K562 (cell line): ENCODE measurements around the gene YPEL2. TPM values are rescaled to one million over a fixed set of nuclear protein-coding genes. Genes with fewer than 3 reads are reported as not detected.

Experiments
- ATAC-seq: fragments of 200-7000 bp; cut with Tn5 transposase; 3 replicates; pipeline ENCODE4 v1.9.1; 2020; ENCODE audit warnings: moderate library complexity
- BruUV-seq: library from RNA; stranded (reverse); fragments of 400-500 nt; replicated peaks from 2 replicates; lab custom pipeline; 2021; lab: Mats Ljungman, UMichigan
- CTCF ChIA-PET: fragments of 300-600 bp; formaldehyde crosslinking; extraction: SDS; loops from one replicate; lab custom pipeline; 2021; ENCODE audit warnings: low intra/inter-chr PET ratio; lab: Yijun Ruan, JAX
- POLR2A ChIA-PET: fragments of 300-600, 350-650 bp; sonication (Branson Sonifier 250); formaldehyde crosslinking; extraction: SDS; loops from one replicate; lab custom pipeline; 2021; ENCODE audit warnings: antibody characterized with exemption, inconsistent platforms; lab: Yijun Ruan, JAX
- DNase-seq, 4 experiments: peaks; one replicate each; pipeline versions ENCODE4 v3.0.0 to v3.0.0-alpha.2; 2011 to 2018; ENCODE audit warnings: low spot score in 3 of 4, mixed read lengths in 3 of 4; ENCODE audit errors: extremely low read depth in 1 of 4
- FAIRE-seq: peaks from 2 replicates; lab custom pipeline; 2011; peaks lifted over from hg19 to GRCh38; lab: Jason Lieb, UNC
- H2AFZ ChIP-seq: 2 replicates; pipeline ENCODE4 v1.6.0; 2011; ENCODE audit warnings: low read depth, low read length, control low read depth, inconsistent platforms
- H3K27ac ChIP-seq: fragments of 200-600 bp; 3 replicates; pipeline ENCODE4 v1.8.0; 2011; ENCODE audit warnings: low read depth, mild to moderate bottlenecking, control low read depth, inconsistent platforms, low read length, moderate library complexity, mixed read lengths; ENCODE audit errors: extremely low read depth
- H3K27me3 ChIP-seq, 2 experiments: fragments of 300-600 bp in 1 of 2; 2 replicates in 1 of 2; 3 replicates in 1 of 2; pipeline versions ENCODE4 v1.6.0 to v1.8.0; 2011; ENCODE audit warnings: inconsistent platforms in 2 of 2, low read length in 2 of 2, mild to moderate bottlenecking in 1 of 2, mixed read lengths in 1 of 2, moderate library complexity in 1 of 2; ENCODE audit not compliant: control insufficient read depth in 2 of 2, insufficient read depth in 2 of 2
- H3K36me3 ChIP-seq: fragments of 300-600 bp; 3 replicates; pipeline ENCODE4 v1.8.0; 2011; ENCODE audit warnings: mild to moderate bottlenecking, low read length, inconsistent platforms; ENCODE audit not compliant: control insufficient read depth, insufficient read depth
- H3K4me1 ChIP-seq, 2 experiments: fragments of 200-600 bp in 1 of 2; replicated peaks in 1 of 2; 2 replicates in 1 of 2; 3 replicates in 1 of 2; pipeline versions ENCODE4 v1.5.1 to v1.8.0; 2011; ENCODE audit warnings: inconsistent platforms in 2 of 2, low read length in 2 of 2, mild to moderate bottlenecking in 1 of 2, mixed read lengths in 1 of 2, moderate library complexity in 1 of 2; ENCODE audit not compliant: control insufficient read depth in 2 of 2, insufficient read depth in 2 of 2
- H3K4me2 ChIP-seq: 2 replicates; pipeline ENCODE4 v1.6.1; 2011; ENCODE audit warnings: low read length, control low read depth, inconsistent platforms, mixed read lengths; ENCODE audit not compliant: insufficient read depth
- H3K4me3 ChIP-seq: fragments of 200-600 bp; sonication (generic), shearing (Covaris generic); 2 replicates; pipeline ENCODE4 v1.5.1; 2016; ENCODE audit warnings: control low read depth, inconsistent platforms
- H3K79me2 ChIP-seq: fragments of 200-600 bp; 3 replicates; pipeline ENCODE4 v1.8.0; 2011; ENCODE audit warnings: low read length, inconsistent platforms; ENCODE audit not compliant: control insufficient read depth, insufficient read depth
- H3K9ac ChIP-seq, 2 experiments: 2 replicates each; pipeline versions ENCODE4 v1.6.0 to v1.6.1; 2011; ENCODE audit warnings: low read depth in 2 of 2, low read length in 2 of 2, control low read depth in 1 of 2, inconsistent platforms in 1 of 2, mild to moderate bottlenecking in 1 of 2, mixed read lengths in 1 of 2; ENCODE audit not compliant: insufficient read depth in 1 of 2
- H3K9me1 ChIP-seq: one replicate; pipeline ENCODE4 v1.6.0; 2011; ENCODE audit warnings: inconsistent platforms, mild to moderate bottlenecking, low read length, moderate library complexity; ENCODE audit not compliant: control insufficient read depth, insufficient read depth
- H3K9me3 ChIP-seq: replicated peaks from 2 replicates; pipeline ENCODE4 v1.5.1; 2011; ENCODE audit warnings: low read depth, low read length, inconsistent platforms; ENCODE audit not compliant: control insufficient read depth, insufficient read depth
- H4K20me1 ChIP-seq: replicated peaks from 2 replicates; pipeline ENCODE4 v1.6.1; 2011; ENCODE audit warnings: low read length, inconsistent platforms, mixed read lengths; ENCODE audit not compliant: control insufficient read depth, insufficient read depth
- ZBTB11 ChIP-seq, 3 experiments: fragments of 200-800 bp in 1 of 3; fragments of 250-450 bp in 1 of 3; fragments of 450-650 bp in 1 of 3; sonication (Bioruptor Pico) in 1 of 3; sonication (Bioruptor generic) in 1 of 3; formaldehyde crosslinking in 1 of 3; IDR thresholded peaks; 2 replicates each; pipeline versions ENCODE4 v1.6.1 to v1.8.0; 2016 to 2022; ENCODE audit warnings: mild to moderate bottlenecking in 2 of 3, missing genetic modification characterization in 2 of 3, missing compliant biosample characterization in 1 of 3, moderate library complexity in 1 of 3
- WGBS: fragments of 100-300 bp; shearing (Covaris generic); methylation state at CpG from one replicate; pipeline ENCODE4 v1.1.6; 2016; ENCODE audit warnings: low coverage, mixed read lengths; ENCODE audit not compliant: insufficient coverage; ENCODE audit errors: missing lambda C conversion rate; 5-methylcytosine and 5-hydroxymethylcytosine counted together
- in situ Hi-C: fragments of 300-500 bp; cut with MboI; formaldehyde crosslinking; loops from 4 replicates; pipeline ENCODE4 v1.15.0; 2018; ENCODE audit warnings: inconsistent platforms, mixed read lengths
- intact Hi-C: fragments of 100-400 bp; cut with micrococcal nuclease; formaldehyde crosslinking; loops from 2 replicates; pipeline ENCODE4 v1.14.2; 2022
- polyA plus RNA-seq, 8 experiments: library from polyadenylated mRNA; depleted of rRNA in 4 of 8; stranded (reverse) in 5 of 8; unstranded in 3 of 8; fragments of >200 nt; fragmentation: Nextera tagmentation in 2 of 8; fragmentation: Illumina TruSeq in 1 of 8; extraction: Ambion mirVana in 2 of 8; extraction: Trizol in 1 of 8; gene quantifications; 2 replicates each; pipeline versions ENCODE4 v1.2.1 to v1.2.3, GENCODE V29; 2011 to 2014; ENCODE audit warnings: inconsistent platforms in 1 of 8, missing spikeins in 1 of 8
- total RNA-seq, 7 experiments: library from RNA; depleted of rRNA in 6 of 7; stranded (reverse); fragments of >200 nt in 6 of 7; fragmentation: Illumina TruSeq in 2 of 7; extraction: Trizol in 2 of 7; gene quantifications; 2 replicates each; pipeline versions ENCODE4 v1.2.1 to v1.2.3, GENCODE V29; 2011 to 2021; ENCODE audit warnings: low replicate concordance in 1 of 7
- TF ChIP-seq, protein P1 (sequence below): fragments of 450-650 bp; IDR thresholded peaks from 2 replicates; pipeline ENCODE4 v1.6.1; 2016; ENCODE audit warnings: antibody characterized with exemption

YPEL2 gene
- total and polyA plus RNA-seq, 9 of the 15 experiments (the other 6 are each of a cell fraction or from before 2014, with no cell fraction given), result 0.11 to 2.4 (median 0.47) TPM

- ATAC-seq (no peak), DNase-seq (no peak), FAIRE-seq (no peak)
- intact Hi-C loops (no loop called here), in situ Hi-C loops (no loop called here)
- H3K27me3 ChIP-seq, result no peaks in the 10 kb centered on the region; a peak in 1 of 5 replicates
- no peak overlapping the region for H3K4me2 ChIP-seq
- WGBS, result 54% methylated on average over 5 of the region's 5 CpGs
- ChIA-PET CTCF (no interaction called here), POLR2A (no interaction called here)
- TF ChIP-seq, protein P1, sequence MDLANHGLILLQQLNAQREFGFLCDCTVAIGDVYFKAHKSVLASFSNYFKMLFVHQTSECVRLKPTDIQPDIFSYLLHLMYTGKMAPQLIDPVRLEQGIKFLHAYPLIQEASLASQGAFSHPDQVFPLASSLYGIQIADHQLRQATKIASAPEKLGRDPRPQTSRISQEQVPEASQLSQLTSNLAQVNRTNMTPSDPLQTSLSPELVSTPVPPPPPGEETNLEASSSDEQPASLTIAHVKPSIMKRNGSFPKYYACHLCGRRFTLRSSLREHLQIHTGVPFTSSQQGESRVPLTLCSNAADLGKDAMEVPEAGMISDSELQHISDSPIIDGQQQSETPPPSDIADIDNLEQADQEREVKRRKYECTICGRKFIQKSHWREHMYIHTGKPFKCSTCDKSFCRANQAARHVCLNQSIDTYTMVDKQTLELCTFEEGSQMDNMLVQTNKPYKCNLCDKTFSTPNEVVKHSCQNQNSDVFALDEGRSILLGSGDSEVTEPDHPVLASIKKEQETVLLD, result no peak
- TF ChIP-seq ZBTB11 (CRISPR knock-in tag; IDR thresholded peaks at IDR 0.05), result 0 out of 6 replicates have a peak, but pooled peaks of 1 of the 3 experiments have one; percentile 14
- H3K79me2 ChIP-seq, result no peaks in the 10 kb centered on the region
- H3K9me3 ChIP-seq, result no peaks in the 10 kb centered on the region
- H3K36me3 ChIP-seq, result no peaks in the 10 kb centered on the region
- H3K4me3 ChIP-seq, result no peak overlapping the region
- no peaks in the 10 kb centered on the region for H4K20me1 ChIP-seq
- H3K4me1 ChIP-seq, result peaks cover 5 to 8% of the 10 kb centered on the region in 2 experiments; a peak in 3 of 5 replicates
- no peak overlapping the region for H2AFZ ChIP-seq
- no peak overlapping the region for H3K27ac ChIP-seq
- no peaks in the 10 kb centered on the region for H3K9me1 ChIP-seq
- BruUV-seq, result no TSS peak
- H3K9ac ChIP-seq, result no peak overlapping the region
Observed at GRCh38 chr17:59389066-59389465, 57.6 kb downstream of the YPEL2 start.
